ENCODE data around the gene TRPM6. TPM values are rescaled to one million over a fixed set of nuclear protein-coding genes. Genes with fewer than 3 reads are reported as not detected.

Gene TRPM6
- total and polyA plus RNA-seq, 5 experiments from 2014 or later = not detected

GRCh38 chr9:74784506-74784905, 103.2 kb downstream of the TRPM6 start:
- no peak for ATAC-seq
- H3K27ac Mint-ChIP-seq = no peak overlapping the region
- no peaks in the 10 kb centered on the region for H3K4me1 Mint-ChIP-seq
- DNase-seq = no peak
- H3K9me3 Mint-ChIP-seq = no peaks in the 10 kb centered on the region
- no peak overlapping the region for H3K4me3 Mint-ChIP-seq
- no peaks in the 10 kb centered on the region for H3K36me3 Mint-ChIP-seq
- POLR2A ChIA-PET = no interaction called here
- peaks cover 0 to 12% (median 9%) of the 10 kb centered on the region in 5 donors for H3K27me3 Mint-ChIP-seq

GRCh38 chr9:74783408-74783807, 104.3 kb downstream of the TRPM6 start:
- Mint-ChIP-seq H3K4me3 (no peak overlapping the region), H3K27me3 (peaks cover 0 to 13% (median 9%) of the 10 kb centered on the region in 5 donors), H3K9me3 (no peaks in the 10 kb centered on the region), H3K4me1 (no peaks in the 10 kb centered on the region), H3K27ac (no peak overlapping the region), H3K36me3 (no peaks in the 10 kb centered on the region)
- DNase-seq (no peak), ATAC-seq (no peak)
- POLR2A ChIA-PET = no interaction called here

- no peaks in the 10 kb centered on the region for H3K36me3 Mint-ChIP-seq
- H3K4me3 Mint-ChIP-seq = no peak overlapping the region
- no peaks in the 10 kb centered on the region for H3K9me3 Mint-ChIP-seq
- POLR2A ChIA-PET = interaction anchor here (1.3 to 1.4 kb wide), 2 partner anchors 221 to 251 kb away, joined by 3 read pairs; no protein-coding TSS in a partner anchor
- peaks cover 0 to 13% (median 8%) of the 10 kb centered on the region in 5 donors for H3K27me3 Mint-ChIP-seq
- H3K4me1 Mint-ChIP-seq = no peaks in the 10 kb centered on the region
- DNase-seq = peak; percentile 27 to 78 (median 57)
- ATAC-seq = peak in 1 of 2 donors; percentile 44
- H3K27ac Mint-ChIP-seq = no peak overlapping the region
Measured at GRCh38 chr9:74777136-74777879, 110.4 kb downstream of the TRPM6 start.

GRCh38 chr9:74775396-74775795, 112.3 kb downstream of the TRPM6 start:
- H3K36me3 Mint-ChIP-seq = no peaks in the 10 kb centered on the region
- no peaks in the 10 kb centered on the region for H3K9me3 Mint-ChIP-seq
- H3K4me3 Mint-ChIP-seq = no peak overlapping the region
- DNase-seq (no peak), ATAC-seq (no peak)
- no peaks in the 10 kb centered on the region for H3K4me1 Mint-ChIP-seq
- POLR2A ChIA-PET = no interaction called here
- H3K27ac Mint-ChIP-seq = no peak overlapping the region
- peaks cover 10 to 16% (median 14%) of the 10 kb centered on the region in 5 donors for H3K27me3 Mint-ChIP-seq

- Mint-ChIP-seq H3K4me1 (no peaks in the 10 kb centered on the region), H3K4me3 (no peak overlapping the region), H3K27me3 (peaks cover 9 to 21% (median 15%) of the 10 kb centered on the region in 5 donors), H3K9me3 (no peaks in the 10 kb centered on the region), H3K36me3 (no peaks in the 10 kb centered on the region), H3K27ac (no peak overlapping the region)
- DNase-seq (peak; percentile 41 to 82 (median 59)), ATAC-seq (peak; percentile 70 to 73)
- POLR2A ChIA-PET = no interaction called here
Measured at GRCh38 chr9:74773886-74774479, 113.7 kb downstream of the TRPM6 start.

- Mint-ChIP-seq H3K27ac (no peak overlapping the region), H3K27me3 (peaks cover 9 to 31% (median 19%) of the 10 kb centered on the region in 5 donors), H3K4me3 (no peak overlapping the region), H3K4me1 (no peaks in the 10 kb centered on the region), H3K9me3 (no peaks in the 10 kb centered on the region), H3K36me3 (no peaks in the 10 kb centered on the region)
- POLR2A ChIA-PET = no interaction called here
- ATAC-seq = no peak
- no peak for DNase-seq
Measured at GRCh38 chr9:74772121-74772520, 115.6 kb downstream of the TRPM6 start.

GRCh38 chr9:74771672-74772071, 116.0 kb downstream of the TRPM6 start:
- Mint-ChIP-seq H3K4me1 (no peaks in the 10 kb centered on the region), H3K4me3 (no peak overlapping the region), H3K27me3 (peaks cover 9 to 31% (median 19%) of the 10 kb centered on the region in 5 donors), H3K27ac (no peak overlapping the region), H3K9me3 (no peaks in the 10 kb centered on the region), H3K36me3 (no peaks in the 10 kb centered on the region)
- DNase-seq (no peak), ATAC-seq (no peak)
- POLR2A ChIA-PET = no interaction called here

GRCh38 chr9:74771262-74771585, 116.5 kb downstream of the TRPM6 start:
- H3K27ac Mint-ChIP-seq = peak overlapping the region in 1 of 10 donors; percentile 68
- DNase-seq = no peak
- POLR2A ChIA-PET = no interaction called here
- no peaks in the 10 kb centered on the region for H3K4me1 Mint-ChIP-seq
- no peaks in the 10 kb centered on the region for H3K9me3 Mint-ChIP-seq
- H3K4me3 Mint-ChIP-seq = no peak overlapping the region
- ATAC-seq = no peak
- H3K36me3 Mint-ChIP-seq = no peaks in the 10 kb centered on the region
- H3K27me3 Mint-ChIP-seq = peaks cover 9 to 31% (median 19%) of the 10 kb centered on the region in 5 donors

- POLR2A ChIA-PET = no interaction called here
- no peaks in the 10 kb centered on the region for H3K36me3 Mint-ChIP-seq
- H3K9me3 Mint-ChIP-seq = no peaks in the 10 kb centered on the region
- H3K4me1 Mint-ChIP-seq = no peaks in the 10 kb centered on the region
- H3K27ac Mint-ChIP-seq = peak overlapping the region in 1 of 10 donors; percentile 68
- H3K4me3 Mint-ChIP-seq = no peak overlapping the region
- peak in 7 of 10 donors; percentile 12 to 23 (median 14) for DNase-seq
- ATAC-seq = peak; percentile 46 to 66
- H3K27me3 Mint-ChIP-seq = peaks cover 9 to 31% (median 19%) of the 10 kb centered on the region in 5 donors
Measured at GRCh38 chr9:74770508-74771261, 117.0 kb downstream of the TRPM6 start.

- POLR2A ChIA-PET = no interaction called here
- DNase-seq (no peak), ATAC-seq (no peak)
- Mint-ChIP-seq H3K36me3 (no peaks in the 10 kb centered on the region), H3K4me3 (no peak overlapping the region), H3K9me3 (no peaks in the 10 kb centered on the region), H3K4me1 (no peaks in the 10 kb centered on the region), H3K27ac (peak overlapping the region in 1 of 10 donors; percentile 19), H3K27me3 (peaks cover 4 to 33% (median 13%) of the 10 kb centered on the region in 5 donors)
Measured at GRCh38 chr9:74765481-74765971, 122.2 kb downstream of the TRPM6 start.

- POLR2A ChIA-PET = no interaction called here
- DNase-seq (no peak), ATAC-seq (no peak)
- H3K4me1 Mint-ChIP-seq = no peaks in the 10 kb centered on the region
- peaks cover 0 to 13% (median 4%) of the 10 kb centered on the region in 5 donors for H3K27me3 Mint-ChIP-seq
- no peak overlapping the region for H3K27ac Mint-ChIP-seq
- H3K4me3 Mint-ChIP-seq = no peak overlapping the region
- no peaks in the 10 kb centered on the region for H3K36me3 Mint-ChIP-seq
- no peaks in the 10 kb centered on the region for H3K9me3 Mint-ChIP-seq
Measured at GRCh38 chr9:74762950-74763349, 124.8 kb downstream of the TRPM6 start.

- Mint-ChIP-seq H3K4me1 (no peaks in the 10 kb centered on the region), H3K27ac (no peak overlapping the region), H3K36me3 (no peaks in the 10 kb centered on the region), H3K9me3 (no peaks in the 10 kb centered on the region), H3K27me3 (peaks cover 0 to 13% (median 4%) of the 10 kb centered on the region in 5 donors), H3K4me3 (no peak overlapping the region)
- POLR2A ChIA-PET = no interaction called here
- ATAC-seq (no peak), DNase-seq (no peak)
Measured at GRCh38 chr9:74760031-74760700, 127.6 kb downstream of the TRPM6 start.

All from naive thymus-derived CD8-positive, alpha-beta T cell (primary cell).